ENCODE results near the gene NYNRIN. TPM values are rescaled to one million over a fixed set of nuclear protein-coding genes. Genes with fewer than 3 reads are reported as not detected.

The NYNRIN gene
- total RNA-seq, 1 donor from 2014 or later = 30.6 TPM

GRCh38 chr14:24415421-24416253 lies 16.8 kb downstream of the NYNRIN start:
- DNase-seq (ENCODE audit: low spot score) = no peak

GRCh38 chr14:24416254-24416931 lies 17.6 kb downstream of the NYNRIN start:
- no peak for DNase-seq (ENCODE audit: low spot score)

GRCh38 chr14:24416932-24417619 lies 18.3 kb downstream of the NYNRIN start:
- no peak for DNase-seq (ENCODE audit: low spot score)

- no peak for DNase-seq (ENCODE audit: low spot score)
These were observed 19.2 kb downstream of the NYNRIN start for GRCh38 chr14:24417832-24418491.

GRCh38 chr14:24418492-24418873 lies 19.7 kb downstream of the NYNRIN start:
- peak; percentile 69 for DNase-seq (ENCODE audit: low spot score)

GRCh38 chr14:24422261-24422660 lies 23.5 kb downstream of the NYNRIN start:
- DNase-seq (ENCODE audit: low spot score) = no peak

- DNase-seq (ENCODE audit: low spot score) = no peak
These were observed 24.1 kb downstream of the NYNRIN start for GRCh38 chr14:24422694-24423601.

GRCh38 chr14:24425704-24426103 lies 26.9 kb downstream of the NYNRIN start:
- DNase-seq (ENCODE audit: low spot score) = no peak

- no peak for DNase-seq (ENCODE audit: low spot score)
These were observed 27.5 kb downstream of the NYNRIN start for GRCh38 chr14:24426150-24426911.

- DNase-seq (ENCODE audit: low spot score) = peak; percentile 85
These were observed 28.2 kb downstream of the NYNRIN start for GRCh38 chr14:24426912-24427536.

- DNase-seq (ENCODE audit: low spot score) = peak; percentile 10
These were observed 29.0 kb downstream of the NYNRIN start for GRCh38 chr14:24427537-24428508.

- peak; percentile 9 for DNase-seq (ENCODE audit: low spot score)
These were observed 30.0 kb downstream of the NYNRIN start for GRCh38 chr14:24428628-24429394.

GRCh38 chr14:24429395-24430142 lies 30.8 kb downstream of the NYNRIN start, which contains the start of the genes CBLN3 and KHNYN:
CBLN3 (minus strand) TSS chr14:24429668; CDS start chr14:24429054, 614 bp downstream.
KHNYN (plus strand) TSS chr14:24429954; CDS start chr14:24430731, 777 bp downstream.
- peak; percentile 91 for DNase-seq (ENCODE audit: low spot score)

- peak; percentile 72 for DNase-seq (ENCODE audit: low spot score)
These were observed 31.4 kb downstream of the NYNRIN start for GRCh38 chr14:24430143-24430681.

- DNase-seq (ENCODE audit: low spot score) = peak; percentile 37
These were observed 32.1 kb downstream of the NYNRIN start for GRCh38 chr14:24430682-24431568.

Data from mucosa of gallbladder (tissue), 1 donor.